Lung (tissue), 12 donors: Measurements from ENCODE around the gene RELB. TPM values are rescaled to one million over a fixed set of nuclear protein-coding genes. Genes with fewer than 3 reads are reported as not detected.

Source experiments
- ATAC-seq: fragments of 200-7000 bp; cut with Tn5 transposase; one replicate; pipeline ENCODE4 v1.9.1; 2020; ENCODE audit warnings: moderate number of reproducible peaks; ENCODE audit not compliant: insufficient read depth, low FRiP score
- DNase-seq, 3 donors: peaks; one replicate each; pipeline ENCODE4 v3.0.0-alpha.2; 2013 to 2017
- H3K27ac ChIP-seq, 2 donors: one replicate each; pipeline ENCODE4 v1.5.1; 2013; ENCODE audit warnings: mild to moderate bottlenecking in 2 of 2, moderate library complexity in 2 of 2, control low read depth in 1 of 2, inconsistent platforms in 1 of 2, low read depth in 1 of 2, low read length in 1 of 2
- H3K27me3 ChIP-seq, 3 donors: one replicate each; pipeline ENCODE4 v1.5.1; 2013; ENCODE audit warnings: low read length in 2 of 3; ENCODE audit not compliant: control insufficient read depth in 3 of 3, insufficient read depth in 3 of 3
- H3K36me3 ChIP-seq, 4 donors: one replicate each; pipeline ENCODE4 v1.5.1; 2013; ENCODE audit warnings: low read length in 4 of 4, mild to moderate bottlenecking in 1 of 4, moderate library complexity in 1 of 4; ENCODE audit not compliant: control insufficient read depth in 4 of 4, insufficient read depth in 4 of 4
- H3K4me1 ChIP-seq, 5 donors: one replicate each; pipeline ENCODE4 v1.5.1; 2013; ENCODE audit warnings: low read length in 5 of 5, mild to moderate bottlenecking in 2 of 5, moderate library complexity in 1 of 5; ENCODE audit not compliant: control insufficient read depth in 5 of 5, insufficient read depth in 5 of 5
- H3K4me3 ChIP-seq: one replicate; pipeline ENCODE4 v1.5.1; 2013; ENCODE audit warnings: mild to moderate bottlenecking, control low read depth, moderate library complexity
- H3K9ac ChIP-seq, 2 donors: one replicate each; pipeline ENCODE4 v1.5.1; 2013; ENCODE audit warnings: low read length in 2 of 2, control low read depth in 1 of 2; ENCODE audit not compliant: insufficient read depth in 1 of 2
- H3K9me3 ChIP-seq, 4 donors: one replicate each; pipeline ENCODE4 v1.5.1; 2013; ENCODE audit warnings: low read length in 3 of 4, mild to moderate bottlenecking in 1 of 4, moderate library complexity in 1 of 4; ENCODE audit not compliant: control insufficient read depth in 4 of 4, insufficient read depth in 3 of 4
- WGBS, 2 donors: extraction: QIAGEN DNeasy Blood & Tissue Kit; methylation state at CpG; one replicate each; pipeline ENCODE4 v1.1.7; 2013; 5-methylcytosine and 5-hydroxymethylcytosine counted together
- polyA plus RNA-seq, 2 donors: library from polyadenylated mRNA; stranded (reverse); fragments of 200-250 nt; gene quantifications; one replicate each; pipeline ENCODE4 v1.2.1, GENCODE V29; 2013
- total RNA-seq, 2 donors: library from RNA; depleted of rRNA in 1 of 2; stranded (reverse); fragments of >200 nt in 1 of 2; gene quantifications; one replicate each; pipeline ENCODE4 v1.2.1, GENCODE V29; 2014 to 2021
- TF ChIP-seq, protein P1 (sequence below): IDR thresholded peaks from 2 replicates; pipeline ENCODE4 v1.5.1; 2012; ENCODE audit warnings: mild to moderate bottlenecking; ENCODE audit errors: control extremely low read depth, extremely low read depth
- donor health status: control.
- donor health status: control.
- donor health status: Bipolar disorder and iron deficiency.
- donor health status: healthy.
- donor health status: DM: yes; HTN: yes; CAD: no.

RELB gene
- total and polyA plus RNA-seq, 4 donors, result 9.4 to 65.9 (median 19.8) TPM

DNA sequence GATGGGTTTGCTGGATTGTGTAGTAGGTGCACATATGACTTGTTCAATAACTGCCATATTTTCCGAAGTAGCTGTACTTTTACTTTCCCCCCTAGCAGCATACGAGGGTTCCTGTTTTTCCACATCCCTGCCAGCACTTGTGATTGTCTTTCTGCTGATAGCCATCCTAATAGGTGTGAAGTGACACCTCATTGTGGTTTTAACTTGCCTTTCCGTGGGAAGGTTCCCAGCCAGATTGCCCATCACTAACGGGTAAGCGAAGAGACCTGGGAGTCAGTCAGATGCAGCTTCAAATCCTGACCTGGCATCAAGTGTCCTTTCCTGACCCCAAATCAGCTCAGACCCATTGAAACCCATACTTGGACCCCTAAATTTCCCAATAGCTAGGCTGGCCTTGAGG is 41.6 kb upstream of the RELB start:
- DNase-seq (no peak), ATAC-seq (no peak)
- TF ChIP-seq, protein P1, sequence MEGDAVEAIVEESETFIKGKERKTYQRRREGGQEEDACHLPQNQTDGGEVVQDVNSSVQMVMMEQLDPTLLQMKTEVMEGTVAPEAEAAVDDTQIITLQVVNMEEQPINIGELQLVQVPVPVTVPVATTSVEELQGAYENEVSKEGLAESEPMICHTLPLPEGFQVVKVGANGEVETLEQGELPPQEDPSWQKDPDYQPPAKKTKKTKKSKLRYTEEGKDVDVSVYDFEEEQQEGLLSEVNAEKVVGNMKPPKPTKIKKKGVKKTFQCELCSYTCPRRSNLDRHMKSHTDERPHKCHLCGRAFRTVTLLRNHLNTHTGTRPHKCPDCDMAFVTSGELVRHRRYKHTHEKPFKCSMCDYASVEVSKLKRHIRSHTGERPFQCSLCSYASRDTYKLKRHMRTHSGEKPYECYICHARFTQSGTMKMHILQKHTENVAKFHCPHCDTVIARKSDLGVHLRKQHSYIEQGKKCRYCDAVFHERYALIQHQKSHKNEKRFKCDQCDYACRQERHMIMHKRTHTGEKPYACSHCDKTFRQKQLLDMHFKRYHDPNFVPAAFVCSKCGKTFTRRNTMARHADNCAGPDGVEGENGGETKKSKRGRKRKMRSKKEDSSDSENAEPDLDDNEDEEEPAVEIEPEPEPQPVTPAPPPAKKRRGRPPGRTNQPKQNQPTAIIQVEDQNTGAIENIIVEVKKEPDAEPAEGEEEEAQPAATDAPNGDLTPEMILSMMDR, result no peak
- Histone ChIP-seq H3K9ac (no peak overlapping the region), H3K4me1 (peaks cover 0 to 10% (median 6%) of the 10 kb centered on the region in 5 donors), H3K36me3 (peaks cover 2 to 13% (median 6%) of the 10 kb centered on the region in 4 donors), H3K27ac (no peak overlapping the region), H3K27me3 (no peaks in the 10 kb centered on the region), H3K4me3 (no peak overlapping the region), H3K9me3 (no peaks in the 10 kb centered on the region)
- 77 to 87% methylated on average over 5 of the region's 5 CpGs for WGBS, 2 donors

DNA sequence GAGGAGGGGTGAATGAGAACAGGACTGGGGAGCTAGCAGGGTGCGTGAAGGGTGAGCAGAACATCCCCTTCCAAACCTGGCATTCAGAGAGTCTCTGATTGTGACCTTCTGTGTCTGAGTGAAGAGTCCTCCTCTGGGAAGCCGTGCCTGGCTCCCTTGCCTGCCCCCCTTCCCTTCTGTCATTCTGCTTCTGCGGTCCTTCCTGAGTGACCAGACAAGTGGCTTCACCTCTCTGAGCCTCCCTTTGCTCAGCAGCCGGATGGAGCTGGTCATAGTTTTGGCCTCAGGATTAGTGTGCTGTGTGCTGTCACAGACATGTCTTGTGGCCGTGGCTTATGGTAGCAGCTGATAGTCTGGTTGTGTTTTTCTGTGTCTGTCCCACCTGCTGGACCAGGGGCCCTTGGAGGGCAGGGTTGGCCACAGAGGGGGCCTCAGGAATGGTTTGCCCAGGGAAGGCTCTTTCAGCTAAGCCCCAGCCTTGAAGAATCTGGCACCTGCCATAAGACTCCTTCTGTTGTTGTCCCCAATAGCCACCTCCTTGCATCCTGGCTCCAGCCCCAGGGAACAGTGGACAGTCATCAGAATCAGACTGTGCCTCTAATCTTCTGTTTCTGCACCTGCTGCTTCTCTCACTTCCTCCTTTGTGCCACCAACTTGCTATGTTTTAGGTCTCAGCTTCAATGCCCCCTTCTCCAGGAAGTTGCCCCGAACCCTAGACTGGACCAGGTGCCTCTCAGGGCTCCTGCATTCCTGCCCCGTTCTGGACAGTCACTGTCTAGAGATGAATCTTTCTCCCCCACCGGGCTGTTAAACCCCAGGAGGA is 40.1 kb upstream of the RELB start:
- Histone ChIP-seq H3K27me3 (no peaks in the 10 kb centered on the region), H3K36me3 (peaks cover 4 to 15% (median 7%) of the 10 kb centered on the region in 4 donors), H3K4me3 (no peak overlapping the region), H3K27ac (no peak overlapping the region), H3K9ac (no peak overlapping the region), H3K4me1 (peaks cover 0 to 6% (median 5%) of the 10 kb centered on the region in 5 donors), H3K9me3 (no peaks in the 10 kb centered on the region)
- DNase-seq (no peak), ATAC-seq (no peak)
- 87 to 97% methylated on average over 8 of the region's 8 CpGs for WGBS, 2 donors
- TF ChIP-seq, protein P1, result no peak

DNA sequence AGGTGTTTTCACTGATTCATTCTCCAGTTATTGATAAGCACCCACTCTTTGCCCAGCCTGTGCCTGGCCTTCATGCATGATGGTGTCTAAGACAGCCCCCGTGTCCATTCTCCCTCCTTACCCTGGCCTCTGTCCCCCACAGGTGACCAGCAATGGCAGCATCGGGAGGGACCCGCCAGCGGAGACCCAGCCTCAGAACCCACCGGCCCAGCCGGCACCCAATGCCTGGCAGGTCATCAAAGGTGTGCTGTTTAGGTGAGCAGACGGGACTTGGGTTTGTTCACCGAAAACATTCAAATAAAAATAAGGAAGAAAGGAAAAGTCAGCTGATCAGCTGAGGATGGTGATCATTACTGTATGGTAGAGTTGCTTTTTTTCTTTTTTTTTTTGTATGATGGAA is 39.4 kb upstream of the RELB start:
- ATAC-seq, result no peak
- Histone ChIP-seq H3K4me3 (no peak overlapping the region), H3K36me3 (peaks cover 5 to 18% (median 12%) of the 10 kb centered on the region in 4 donors), H3K4me1 (peaks cover 0 to 1% (median 0%) of the 10 kb centered on the region in 5 donors), H3K9ac (no peak overlapping the region), H3K27me3 (no peaks in the 10 kb centered on the region), H3K27ac (no peak overlapping the region), H3K9me3 (no peaks in the 10 kb centered on the region)
- DNase-seq, result no peak
- WGBS, 2 donors, result 94% methylated on average over 8 of the region's 8 CpGs
- TF ChIP-seq, protein P1, result no peak

DNA sequence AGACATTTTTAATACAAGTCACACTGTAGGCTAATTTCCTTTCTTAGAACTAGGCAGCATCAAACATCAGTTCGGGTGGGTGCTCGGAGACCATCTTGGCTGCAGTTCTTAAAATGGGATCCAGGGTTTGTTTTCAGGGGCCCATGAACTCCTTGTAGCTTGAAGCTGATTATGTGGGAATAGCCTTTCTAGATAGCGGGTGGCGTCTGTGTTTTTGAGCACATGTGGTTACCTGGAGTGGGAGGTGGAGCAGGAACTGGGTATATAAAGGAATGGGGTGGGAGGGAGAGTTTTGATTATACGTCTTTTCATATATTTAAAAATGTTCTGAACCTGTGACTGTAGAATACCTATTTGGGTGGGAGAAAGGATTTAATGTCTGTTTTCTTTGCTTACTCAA is 33.1 kb upstream of the RELB start:
- H3K9ac ChIP-seq, result no peak overlapping the region
- DNase-seq (no peak), ATAC-seq (no peak)
- WGBS, 2 donors, result 93 to 97% methylated on average over 5 of the region's 5 CpGs
- TF ChIP-seq, protein P1, result no peak
- peaks cover 12 to 28% (median 19%) of the 10 kb centered on the region in 4 donors for H3K36me3 ChIP-seq
- H3K4me3 ChIP-seq, result no peak overlapping the region
- no peaks in the 10 kb centered on the region for H3K9me3 ChIP-seq
- no peaks in the 10 kb centered on the region for H3K4me1 ChIP-seq
- no peak overlapping the region for H3K27ac ChIP-seq
- no peaks in the 10 kb centered on the region for H3K27me3 ChIP-seq
